SK-N-MC (cell line): ENCODE data around the gene PLA2G15.

Source experiments
- DNase-seq: peaks from one replicate; pipeline ENCODE4 v3.0.0-alpha.2; 2011; ENCODE audit warnings: low read depth, low spot score
- H3K27ac ChIP-seq: fragments of 200-600 bp; sonication (generic); 2 replicates; pipeline ENCODE4 v1.5.1; 2016; ENCODE audit warnings: mixed run types
- H3K36me3 ChIP-seq: fragments of 200-600 bp; sonication (generic); 2 replicates; pipeline ENCODE4 v1.6.1; 2017; ENCODE audit warnings: antibody characterized with exemption, low read length, mixed read lengths; ENCODE audit not compliant: insufficient read depth
- H3K4me3 ChIP-seq: fragments of 200-600 bp; sonication (generic); 2 replicates; pipeline ENCODE4 v1.5.1; 2016
- H3K9ac ChIP-seq: fragments of 200-600 bp; sonication (generic); 2 replicates; pipeline ENCODE4 v1.8.0; 2017; ENCODE audit warnings: mixed run types, mixed read lengths; ENCODE audit not compliant: insufficient read length
- H3K9me3 ChIP-seq: fragments of 200-600 bp; sonication (generic); 2 replicates; pipeline ENCODE4 v1.6.1; 2017; ENCODE audit warnings: low read depth, mild to moderate bottlenecking, antibody characterized with exemption, low read length, moderate library complexity, mixed read lengths
- EZH2 ChIP-seq: fragments of 200-600 bp; sonication (generic); IDR thresholded peaks from one replicate; pipeline ENCODE4 v1.6.1; 2017; ENCODE audit warnings: antibody characterized with exemption
- FOXP2 ChIP-seq: optimal IDR thresholded peaks from 2 replicates; pipeline ENCODE3; 2011; ENCODE audit warnings: mild to moderate bottlenecking, moderate library complexity; ENCODE audit not compliant: insufficient read depth; ENCODE audit errors: extremely low read length, control extremely low read depth
- POLR2AphosphoS5 ChIP-seq: IDR thresholded peaks from 2 replicates; pipeline ENCODE4 v1.6.1; 2012; ENCODE audit warnings: mild to moderate bottlenecking, low read depth, low read length, borderline replicate concordance

The PLA2G15 gene

GRCh38 chr16:68292425-68292824, 47.3 kb downstream of the PLA2G15 start:
- no peak for DNase-seq
- no peak for TF ChIP-seq POLR2AphosphoS5
- Histone ChIP-seq H3K4me3 (no peak overlapping the region), H3K9me3 (no peaks in the 10 kb centered on the region), H3K9ac (no peak overlapping the region), H3K27ac (no peak overlapping the region), H3K36me3 (no peaks in the 10 kb centered on the region; the same call in 1 of the 2 replicates)

GRCh38 chr16:68296291-68296690, 51.1 kb downstream of the PLA2G15 start:
- TF ChIP-seq POLR2AphosphoS5, result no peak
- no peak for TF ChIP-seq FOXP2
- TF ChIP-seq EZH2, result no peak
- Histone ChIP-seq H3K4me3 (no peak overlapping the region), H3K9ac (no peak overlapping the region), H3K27ac (no peak overlapping the region), H3K36me3 (peaks cover 13% of the 10 kb centered on the region; the same call in 1 of the 2 replicates), H3K9me3 (no peaks in the 10 kb centered on the region)
- DNase-seq, result no peak

GRCh38 chr16:68296693-68297092, 51.5 kb downstream of the PLA2G15 start:
- DNase-seq, result no peak
- Histone ChIP-seq H3K27ac (no peak overlapping the region), H3K9me3 (no peaks in the 10 kb centered on the region), H3K4me3 (no peak overlapping the region), H3K9ac (no peak overlapping the region), H3K36me3 (peaks cover 13% of the 10 kb centered on the region; the same call in 1 of the 2 replicates)
- no peak for TF ChIP-seq POLR2AphosphoS5
- TF ChIP-seq FOXP2, result no peak
- no peak for TF ChIP-seq EZH2

- DNase-seq, result no peak
- Histone ChIP-seq H3K27ac (no peak overlapping the region), H3K9me3 (no peaks in the 10 kb centered on the region), H3K9ac (no peak overlapping the region), H3K4me3 (no peak overlapping the region), H3K36me3 (peaks cover 24% of the 10 kb centered on the region; the same call in 1 of the 2 replicates)
- TF ChIP-seq EZH2 (no peak), FOXP2 (no peak), POLR2AphosphoS5 (no peak)
Measured at GRCh38 chr16:68297908-68298307, 52.7 kb downstream of the PLA2G15 start.

DNA sequence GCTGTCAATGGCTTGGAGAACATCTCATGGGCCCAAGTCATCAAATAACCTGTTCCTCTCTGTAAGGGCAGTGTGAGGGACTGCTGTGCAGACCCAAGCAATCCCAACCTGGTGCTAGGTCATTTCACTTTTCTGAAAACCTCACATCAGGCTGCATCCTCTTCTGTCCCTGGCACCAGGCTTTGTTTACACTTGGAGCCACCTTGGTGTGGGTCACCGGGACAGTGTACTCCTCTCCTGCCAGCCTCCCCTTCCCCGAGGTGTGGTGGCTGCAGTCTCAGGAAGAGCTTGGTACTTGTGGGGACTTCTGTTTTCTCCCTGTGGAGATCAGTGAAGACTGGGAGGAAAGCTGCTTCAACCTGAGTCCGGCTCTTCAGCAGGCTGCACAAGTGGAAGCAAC, 53.1 kb downstream of the PLA2G15 start:
- H3K27ac ChIP-seq, result no peak overlapping the region
- H3K36me3 ChIP-seq, result peaks cover 24% of the 10 kb centered on the region; the same call in 1 of the 2 replicates
- no peak for TF ChIP-seq EZH2
- TF ChIP-seq FOXP2, result no peak
- TF ChIP-seq POLR2AphosphoS5, result no peak
- no peak overlapping the region for H3K9ac ChIP-seq
- no peaks in the 10 kb centered on the region for H3K9me3 ChIP-seq
- DNase-seq, result no peak
- H3K4me3 ChIP-seq, result no peak overlapping the region

DNA sequence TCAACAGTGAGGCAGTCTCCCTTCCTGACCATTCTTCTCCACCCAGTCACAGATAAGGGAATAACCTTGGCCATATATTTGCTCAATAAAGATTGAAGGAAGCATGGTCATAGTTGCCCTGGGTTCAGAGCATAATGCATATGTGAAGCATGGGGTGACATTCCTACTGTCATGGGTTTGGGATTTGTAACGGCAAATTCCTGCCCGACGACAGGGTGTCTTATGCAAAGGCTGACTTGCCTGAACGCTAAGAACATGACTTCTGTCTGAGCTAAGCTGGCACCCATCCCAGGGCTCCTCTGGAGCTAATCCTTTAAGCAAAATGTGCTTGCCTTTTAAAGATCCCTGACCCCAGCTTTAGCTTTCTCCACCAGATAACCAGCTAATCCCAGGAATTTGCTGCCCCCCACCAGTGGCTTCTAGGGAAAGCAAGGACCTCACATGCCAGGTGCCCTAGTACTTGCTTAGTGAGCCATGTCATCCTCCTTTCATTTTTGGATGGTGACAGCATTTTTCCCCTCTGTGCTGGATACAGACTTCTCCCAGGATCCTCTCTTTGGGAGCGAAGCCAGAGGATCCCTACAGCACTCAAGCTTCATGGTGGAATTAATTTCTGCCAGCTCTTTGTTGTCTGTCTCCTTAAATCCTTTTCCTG, 53.9 kb downstream of the PLA2G15 start:
- peaks cover 24% of the 10 kb centered on the region; the same call in 1 of the 2 replicates for H3K36me3 ChIP-seq
- H3K4me3 ChIP-seq, result no peak overlapping the region
- no peak for DNase-seq
- H3K9ac ChIP-seq, result no peak overlapping the region
- no peak overlapping the region for H3K27ac ChIP-seq
- H3K9me3 ChIP-seq, result no peaks in the 10 kb centered on the region
- TF ChIP-seq EZH2 (no peak), FOXP2 (no peak), POLR2AphosphoS5 (no peak)

DNA sequence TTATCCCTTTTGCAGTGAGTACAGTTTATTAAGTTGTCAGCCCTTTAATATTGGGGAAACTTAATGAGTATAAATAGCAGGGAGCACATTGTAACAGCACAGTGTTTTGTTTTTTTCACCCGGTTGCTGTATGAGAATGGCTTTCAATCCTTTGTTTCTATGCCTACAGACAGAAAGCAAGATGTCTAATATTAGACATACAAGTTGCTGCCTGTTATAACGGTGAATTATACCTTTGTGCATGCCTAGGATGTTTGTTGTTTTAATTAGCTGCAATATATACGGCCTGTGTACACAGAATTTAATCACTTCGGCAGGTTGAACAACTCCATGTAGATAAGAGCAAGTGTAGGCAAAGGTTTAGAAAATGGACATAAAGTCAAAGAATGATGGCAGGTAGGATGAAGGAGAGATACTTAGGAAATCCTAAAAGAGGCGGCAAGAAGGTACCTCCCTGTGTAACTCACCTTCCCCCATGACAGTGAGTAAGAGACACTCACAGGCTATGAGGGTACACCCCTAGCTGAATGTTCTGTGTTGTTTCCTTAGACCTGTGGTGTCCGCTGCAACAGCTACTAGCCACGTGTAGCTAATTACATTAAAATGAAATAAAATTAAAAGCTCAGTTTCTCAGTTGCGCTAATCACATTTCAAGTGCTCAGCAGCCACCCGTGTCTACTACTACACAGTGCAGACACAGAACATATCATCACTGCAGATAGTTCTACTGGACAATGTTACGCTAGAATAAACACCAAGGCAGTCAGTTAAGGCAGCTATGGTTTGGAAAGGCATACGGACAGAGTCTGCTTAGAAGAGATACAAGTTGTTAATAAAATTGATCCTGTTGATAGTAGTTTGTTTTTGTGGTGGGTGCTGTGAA, 54.6 kb downstream of the PLA2G15 start:
- no peak for DNase-seq
- no peak overlapping the region for H3K9ac ChIP-seq
- H3K27ac ChIP-seq, result no peak overlapping the region

DNA sequence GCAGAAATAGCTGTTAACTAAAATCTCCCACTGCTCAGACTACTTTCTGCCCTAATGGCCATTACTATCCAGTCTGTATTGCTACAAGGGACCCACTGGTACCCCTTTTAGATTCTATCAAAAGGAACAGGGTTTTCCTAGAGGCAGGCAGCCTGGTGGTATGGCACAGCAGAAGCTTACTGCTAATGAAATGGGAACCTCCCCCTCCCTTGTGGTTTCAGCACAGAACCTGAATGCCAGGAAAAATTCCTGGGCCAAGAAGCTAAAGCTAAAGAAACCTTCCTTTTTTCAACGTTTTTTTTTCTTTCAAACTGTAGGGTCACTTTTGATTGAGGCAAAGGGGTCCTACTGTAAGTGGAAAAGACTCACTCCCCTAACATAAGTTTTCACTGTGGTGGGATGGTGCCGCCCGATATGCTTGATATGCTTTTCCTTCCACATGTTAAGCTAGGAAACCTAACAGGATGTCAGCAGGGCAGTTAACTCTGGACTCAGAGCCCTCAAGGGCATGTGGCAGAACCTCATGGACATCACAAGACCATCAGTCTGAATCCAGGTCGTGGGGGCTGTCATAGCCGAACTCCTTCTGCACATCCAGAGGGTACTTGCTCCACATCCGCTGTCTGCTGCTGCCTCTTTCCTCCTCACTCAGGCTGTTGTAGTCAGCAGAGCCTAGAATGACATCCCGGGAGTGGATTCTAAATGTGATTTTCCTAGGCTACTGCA, 55.7 kb downstream of the PLA2G15 start:
- TF ChIP-seq POLR2AphosphoS5 (no peak), FOXP2 (no peak), EZH2 (no peak)
- DNase-seq, result no peak
- no peak overlapping the region for H3K9ac ChIP-seq
- peaks cover 24% of the 10 kb centered on the region; the same call in 1 of the 2 replicates for H3K36me3 ChIP-seq
- H3K9me3 ChIP-seq, result no peaks in the 10 kb centered on the region
- H3K27ac ChIP-seq, result no peak overlapping the region
- no peak overlapping the region for H3K4me3 ChIP-seq

More for the DNA sequence above, 54.6 kb downstream of the PLA2G15 start:
- TF ChIP-seq POLR2AphosphoS5, result no peak
- no peak for TF ChIP-seq FOXP2
- no peak for TF ChIP-seq EZH2
- Histone ChIP-seq H3K4me3 (no peak overlapping the region), H3K36me3 (peaks cover 24% of the 10 kb centered on the region; the same call in 1 of the 2 replicates), H3K9me3 (no peaks in the 10 kb centered on the region)
